Measurements from ENCODE around the gene PANK4.
A peak's percentile ranks its signal among the peaks of the same experiment; 100 is the strongest.

The PANK4 gene

DNA sequence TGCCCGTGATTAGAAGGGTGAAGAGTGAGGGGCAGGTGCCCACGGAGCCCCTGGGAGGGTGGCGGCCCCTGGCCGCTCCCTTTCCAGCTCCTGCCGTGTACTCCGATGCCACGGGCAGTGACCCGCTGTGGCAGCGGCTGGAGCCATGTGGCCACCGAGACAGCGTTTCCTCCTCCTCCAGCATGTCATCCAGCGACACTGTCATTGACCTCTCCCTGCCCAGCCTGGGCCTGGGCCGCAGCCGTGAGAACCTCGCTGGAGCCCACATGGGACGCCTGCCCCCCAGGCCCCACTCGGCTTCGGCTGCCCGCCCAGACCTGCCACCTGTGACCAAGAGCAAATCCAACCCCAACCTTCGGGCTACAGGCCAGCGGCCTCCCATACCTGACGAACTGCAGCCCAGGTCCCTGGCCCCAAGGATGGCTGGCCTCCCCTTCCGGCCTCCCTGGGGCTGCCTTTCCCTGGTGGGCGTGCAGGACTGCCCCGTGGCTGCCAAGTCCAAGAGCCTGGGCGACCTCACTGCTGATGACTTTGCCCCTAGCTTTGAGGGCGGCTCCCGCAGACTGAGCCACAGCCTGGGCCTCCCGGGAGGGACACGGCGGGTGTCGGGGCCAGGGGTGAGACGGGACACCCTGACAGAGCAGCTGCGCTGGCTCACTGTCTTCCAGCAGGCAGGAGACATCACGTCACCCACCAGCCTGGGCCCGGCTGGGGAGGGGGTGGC is 22.0 kb downstream of the PANK4 start:
- no peak overlapping the region for H3K4me3 ChIP-seq
- no peak overlapping the region for H3K27ac ChIP-seq

GRCh38 chr1:2503554-2504224 is 22.7 kb downstream of the PANK4 start:
- Histone ChIP-seq H3K27ac (no peak overlapping the region), H3K4me3 (no peak overlapping the region)

- H3K27ac ChIP-seq = no peak overlapping the region
- H3K4me3 ChIP-seq = no peak overlapping the region
Measured at GRCh38 chr1:2502661-2503553, 23.5 kb downstream of the PANK4 start.

DNA sequence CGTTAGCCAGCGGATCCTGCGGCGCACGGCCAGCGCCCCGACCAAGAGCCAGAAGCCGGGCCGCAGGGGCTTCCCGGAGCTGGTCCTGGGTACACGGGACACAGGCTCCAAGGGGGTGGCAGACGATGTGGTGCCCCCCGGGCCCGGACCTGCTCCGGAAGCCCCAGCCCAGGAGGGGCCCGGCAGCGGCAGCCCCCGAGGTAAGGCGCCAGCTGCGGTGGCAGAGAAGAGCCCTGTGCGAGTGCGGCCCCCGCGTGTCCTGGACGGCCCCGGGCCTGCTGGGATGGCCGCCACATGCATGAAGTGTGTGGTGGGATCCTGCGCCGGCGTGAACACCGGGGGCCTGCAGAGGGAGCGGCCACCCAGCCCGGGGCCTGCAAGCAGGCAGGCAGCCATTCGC is 24.2 kb downstream of the PANK4 start:
- no peak overlapping the region for H3K4me3 ChIP-seq
- H3K27ac ChIP-seq = no peak overlapping the region

DNA sequence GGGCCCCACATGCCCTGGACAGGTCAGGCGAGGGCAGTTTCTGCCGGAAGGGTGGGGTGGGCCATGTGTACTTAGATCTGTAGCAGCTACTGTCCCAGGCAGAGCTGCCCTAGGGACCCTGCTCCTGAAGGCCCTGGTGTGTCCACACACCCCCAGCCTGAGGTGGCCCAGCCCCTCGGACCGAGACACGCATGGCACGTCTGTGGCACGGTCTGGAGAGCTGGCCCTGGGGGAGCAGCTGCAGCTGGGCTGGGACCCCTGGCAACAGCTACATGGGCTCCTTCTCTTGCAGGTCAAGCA is 24.6 kb downstream of the PANK4 start:
- no peak overlapping the region for H3K4me3 ChIP-seq
- H3K27ac ChIP-seq = no peak overlapping the region

GRCh38 chr1:2501041-2501819 is 25.2 kb downstream of the PANK4 start:
- H3K4me3 ChIP-seq = no peak overlapping the region
- no peak overlapping the region for H3K27ac ChIP-seq

- H3K27ac ChIP-seq = no peak overlapping the region
Measured at GRCh38 chr1:2499986-2500596, 26.3 kb downstream of the PANK4 start.

DNA sequence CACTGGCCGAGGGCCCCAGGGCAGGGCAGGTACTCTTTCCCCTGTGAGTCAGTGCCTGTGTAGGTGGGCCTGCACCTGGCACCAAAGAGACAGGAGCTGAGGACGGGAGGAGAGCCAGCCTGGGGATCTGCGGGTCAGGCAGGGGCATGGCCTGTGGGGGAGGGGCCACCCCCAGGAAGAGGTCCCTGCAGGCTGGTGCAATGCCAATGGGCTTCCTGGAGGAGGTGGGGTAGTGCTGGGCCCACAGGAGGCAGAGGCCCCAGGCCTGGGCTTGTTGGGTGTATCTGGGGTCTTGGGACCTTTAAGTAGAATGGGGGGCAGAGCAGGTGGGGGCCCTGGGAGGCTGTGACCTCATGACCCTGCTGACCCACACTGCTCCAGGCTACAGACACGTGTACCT is 27.1 kb downstream of the PANK4 start:
- H3K27ac ChIP-seq = no peak overlapping the region
- H3K4me3 ChIP-seq = no peak overlapping the region

More at GRCh38 chr1:2499986-2500596, 26.3 kb downstream of the PANK4 start:
- H3K4me3 ChIP-seq = no peak overlapping the region

DNA sequence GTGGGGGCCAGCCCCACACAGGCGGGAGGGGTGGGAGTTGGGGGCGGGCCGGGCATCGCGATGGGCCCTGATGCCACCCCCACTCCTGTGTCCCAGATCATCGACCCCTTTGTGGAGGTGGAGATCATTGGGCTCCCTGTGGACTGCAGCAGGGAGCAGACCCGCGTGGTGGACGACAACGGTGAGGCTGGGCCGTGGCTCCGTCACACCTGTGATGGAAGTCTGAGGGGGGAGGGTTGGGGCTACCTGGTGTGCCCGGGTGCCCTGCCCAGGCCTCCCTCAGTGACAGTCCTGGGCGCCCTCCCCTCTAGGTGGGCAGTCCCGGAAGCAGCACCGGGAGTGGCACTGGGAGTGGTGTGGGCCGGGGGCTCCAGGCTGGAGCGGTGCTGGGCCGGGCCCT is 27.7 kb downstream of the PANK4 start:
- Histone ChIP-seq H3K4me3 (no peak overlapping the region), H3K27ac (no peak overlapping the region)

GRCh38 chr1:2497891-2498290 is 28.5 kb downstream of the PANK4 start:
- H3K27ac ChIP-seq = no peak overlapping the region
- no peak overlapping the region for H3K4me3 ChIP-seq

DNA sequence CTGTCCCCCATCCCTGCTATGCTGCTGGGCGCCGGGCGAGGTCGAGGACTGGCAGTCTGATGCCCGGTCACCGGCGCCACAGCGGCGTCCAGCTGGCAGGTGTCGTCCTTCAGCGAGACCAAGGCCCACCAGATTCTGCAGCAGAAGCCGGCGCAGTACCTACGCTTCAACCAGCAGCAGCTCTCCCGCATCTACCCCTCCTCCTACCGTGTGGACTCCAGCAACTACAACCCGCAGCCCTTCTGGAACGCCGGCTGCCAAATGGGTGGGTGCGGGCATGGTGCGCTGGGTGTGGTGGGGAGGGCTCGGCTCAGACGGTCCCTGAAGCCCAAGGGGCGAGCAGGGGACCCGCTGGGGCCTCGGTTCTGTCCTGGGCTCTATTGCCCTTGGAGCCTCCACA is 29.6 kb downstream of the PANK4 start:
- Histone ChIP-seq H3K27ac (no peak overlapping the region), H3K4me3 (no peak overlapping the region)

GRCh38 chr1:2496087-2496622 is 30.2 kb downstream of the PANK4 start:
- H3K4me3 ChIP-seq = no peak overlapping the region

DNA sequence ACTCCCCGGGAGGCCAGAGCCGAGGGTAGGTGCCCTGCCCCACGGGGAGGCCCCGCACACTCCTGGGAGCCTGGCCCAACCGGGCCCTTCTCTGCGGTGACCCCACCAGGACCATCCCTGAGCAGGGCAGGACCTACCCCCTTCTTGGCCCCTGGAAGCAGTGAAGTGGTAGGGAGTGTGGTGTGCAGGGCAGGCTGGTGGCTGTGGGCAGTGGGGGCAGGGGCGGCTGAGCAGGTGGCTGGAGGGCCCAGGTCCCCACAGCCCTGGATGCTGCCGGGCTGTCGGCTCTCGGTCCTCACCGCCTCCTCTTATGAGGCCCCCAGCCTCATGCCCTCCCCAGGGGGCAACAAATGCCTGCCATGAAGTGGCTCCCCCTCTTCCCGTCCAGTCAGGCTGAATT is 30.9 kb downstream of the PANK4 start:
- no peak overlapping the region for H3K27ac ChIP-seq

More at GRCh38 chr1:2496087-2496622, 30.2 kb downstream of the PANK4 start:
- no peak overlapping the region for H3K27ac ChIP-seq

GRCh38 chr1:2495026-2495425 is 31.4 kb downstream of the PANK4 start:
- Histone ChIP-seq H3K4me3 (no peak overlapping the region), H3K27ac (no peak overlapping the region)

More for the DNA sequence above, 30.9 kb downstream of the PANK4 start:
- H3K4me3 ChIP-seq = no peak overlapping the region

DNA sequence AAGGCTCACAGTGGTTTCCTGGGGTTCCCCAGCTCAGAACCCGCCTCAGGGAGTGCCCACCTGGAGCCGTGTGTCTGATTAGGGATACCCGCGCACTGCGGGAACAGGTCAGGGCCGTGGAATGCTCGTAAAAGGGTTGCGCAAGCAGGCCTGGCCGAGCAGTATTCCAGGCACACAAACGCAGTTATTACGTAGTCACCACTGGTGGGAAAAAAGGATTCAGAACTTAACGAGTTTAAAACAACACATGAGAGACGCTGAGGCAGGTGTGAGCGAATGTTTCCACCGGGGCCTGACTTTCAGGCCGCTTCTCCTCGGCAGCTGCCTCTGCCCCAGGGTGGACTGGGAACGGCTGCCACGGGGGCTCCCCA is 32.1 kb downstream of the PANK4 start:
- H3K27ac ChIP-seq = peak overlapping the region in 2 of 21 experiments; percentile 56 to 62

DNA sequence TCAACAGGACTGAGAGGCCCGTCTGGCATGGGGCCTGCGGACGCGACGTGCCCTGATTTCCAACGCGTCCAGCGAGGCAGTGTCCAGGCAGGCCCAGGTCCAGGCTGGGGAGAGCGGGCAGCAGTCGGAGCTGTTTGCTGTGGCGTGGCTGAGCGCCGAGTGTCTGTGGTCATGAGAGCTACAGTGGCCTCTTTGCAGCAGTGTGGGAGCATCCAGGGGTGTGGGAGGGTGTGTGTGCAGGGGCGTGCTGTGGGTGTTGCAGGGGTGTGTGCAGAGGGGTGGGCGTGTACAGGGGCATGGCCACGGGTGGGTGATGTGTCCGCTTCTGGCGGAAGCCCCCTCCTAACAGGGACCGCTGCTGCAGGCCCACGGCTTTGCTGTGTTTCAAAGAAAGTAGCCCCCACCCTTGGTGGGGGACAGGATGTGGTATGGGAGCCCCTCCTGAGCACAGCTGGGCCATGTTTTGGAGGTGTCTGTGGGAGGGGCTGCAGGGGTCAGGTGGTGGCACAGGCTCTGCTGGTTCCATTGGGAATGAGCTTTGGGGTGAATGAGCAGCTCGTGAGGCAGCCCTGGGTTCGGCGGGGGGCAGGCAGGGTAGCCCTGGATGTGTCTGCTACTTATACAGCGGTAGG is 32.6 kb downstream of the PANK4 start:
- Histone ChIP-seq H3K27ac (no peak overlapping the region), H3K4me3 (no peak overlapping the region)

More for the DNA sequence above, 32.1 kb downstream of the PANK4 start:
- no peak overlapping the region for H3K4me3 ChIP-seq

- Histone ChIP-seq H3K4me3 (no peak overlapping the region), H3K27ac (no peak overlapping the region)
Measured at GRCh38 chr1:2493218-2493617, 33.2 kb downstream of the PANK4 start.

DNA sequence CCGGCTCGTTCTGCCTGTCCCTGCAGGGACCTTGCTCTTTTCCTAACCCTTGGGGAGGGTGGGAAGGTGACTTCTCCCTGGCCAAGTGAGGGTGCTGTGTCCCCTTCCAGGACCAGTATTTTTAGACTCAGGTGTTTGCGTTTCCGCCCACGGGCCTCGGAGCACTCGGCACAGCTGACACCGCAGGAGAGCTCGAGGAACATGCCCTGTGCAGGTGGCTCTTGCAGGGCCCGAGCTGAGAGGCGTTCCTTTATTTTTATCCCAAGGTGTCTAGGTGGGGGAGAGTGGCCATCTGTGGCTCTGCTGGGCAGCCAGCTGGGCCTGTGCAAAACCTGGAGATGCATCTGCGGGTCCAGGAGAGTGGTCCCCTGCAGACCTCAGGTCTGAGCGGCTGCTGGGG is 34.3 kb downstream of the PANK4 start:
- Histone ChIP-seq H3K27ac (no peak overlapping the region), H3K4me3 (no peak overlapping the region)

DNA sequence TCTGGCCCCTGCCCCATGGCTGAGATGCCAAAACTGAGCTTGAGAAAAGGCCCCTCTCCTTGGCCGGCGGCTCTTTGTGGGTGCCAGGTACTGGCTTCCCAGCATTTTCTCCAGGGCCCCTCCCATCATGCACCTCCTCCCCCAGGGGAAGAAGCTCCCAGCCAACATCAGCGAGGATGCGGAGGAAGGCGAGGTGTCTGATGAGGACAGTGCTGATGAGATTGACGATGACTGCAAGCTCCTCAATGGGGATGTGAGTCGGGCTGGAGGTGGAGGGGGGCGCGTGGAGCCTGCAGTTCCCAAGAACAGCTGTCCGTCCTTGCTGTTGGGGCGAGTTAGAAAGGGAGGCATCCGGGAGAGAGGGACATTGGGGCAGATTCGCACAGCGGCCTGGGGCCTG is 36.8 kb downstream of the PANK4 start:
- Histone ChIP-seq H3K4me3 (no peak overlapping the region), H3K27ac (no peak overlapping the region)
